A172 (cell line): ENCODE results near the gene HSPG2. TPM values are rescaled to one million over a fixed set of nuclear protein-coding genes. Genes with fewer than 3 reads are reported as not detected.
"Not testable (repeated sequence)": the region's sequence is repeated elsewhere in the genome, so short reads cannot be mapped to it uniquely, and the experiment has no call there.

ENCODE experiments used
- DNase-seq: peaks from one replicate; pipeline ENCODE4 v3.0.0-alpha.2; 2015; ENCODE audit warnings: low spot score
- total RNA-seq: library from RNA; depleted of rRNA; stranded (reverse); fragments of >200 nt; shearing (Covaris generic); gene quantifications from 2 replicates; pipeline ENCODE4 v1.2.3, GENCODE V29; 2014

HSPG2 gene
- total RNA-seq, 1 experiment from 2014 or later, result 17.9 TPM

GRCh38 chr1:21827141-21827679 lies 109.9 kb downstream of the HSPG2 start:
- DNase-seq, result no peak

DNA sequence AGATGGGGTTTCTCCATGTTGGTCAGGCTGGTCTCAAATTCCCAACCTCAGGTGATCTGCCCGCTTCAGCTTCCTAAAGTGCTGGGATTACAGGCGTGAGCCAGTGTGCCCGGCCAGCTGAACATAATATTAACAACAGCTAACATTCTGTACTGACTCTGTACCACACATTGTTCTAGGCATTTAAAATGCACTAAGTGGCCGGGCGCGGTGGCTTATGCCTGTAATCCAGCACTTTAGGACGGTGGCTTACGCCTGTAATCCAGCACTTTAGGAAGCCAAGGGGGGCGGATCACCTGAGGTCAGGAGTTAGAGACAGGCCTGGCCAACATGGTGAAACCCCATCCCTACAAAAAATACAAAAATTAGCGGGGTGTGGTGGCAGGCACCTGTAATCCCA lies 110.4 kb downstream of the HSPG2 start:
- not testable (repeated sequence) for DNase-seq

GRCh38 chr1:21825393-21825792 lies 111.7 kb downstream of the HSPG2 start:
- DNase-seq, result no peak

GRCh38 chr1:21824926-21825325 lies 112.2 kb downstream of the HSPG2 start:
- DNase-seq, result no peak

GRCh38 chr1:21823980-21824702 lies 113.0 kb downstream of the HSPG2 start:
- no peak for DNase-seq

- DNase-seq, result no peak
These were observed 113.7 kb downstream of the HSPG2 start for GRCh38 chr1:21823206-21823979.

DNA sequence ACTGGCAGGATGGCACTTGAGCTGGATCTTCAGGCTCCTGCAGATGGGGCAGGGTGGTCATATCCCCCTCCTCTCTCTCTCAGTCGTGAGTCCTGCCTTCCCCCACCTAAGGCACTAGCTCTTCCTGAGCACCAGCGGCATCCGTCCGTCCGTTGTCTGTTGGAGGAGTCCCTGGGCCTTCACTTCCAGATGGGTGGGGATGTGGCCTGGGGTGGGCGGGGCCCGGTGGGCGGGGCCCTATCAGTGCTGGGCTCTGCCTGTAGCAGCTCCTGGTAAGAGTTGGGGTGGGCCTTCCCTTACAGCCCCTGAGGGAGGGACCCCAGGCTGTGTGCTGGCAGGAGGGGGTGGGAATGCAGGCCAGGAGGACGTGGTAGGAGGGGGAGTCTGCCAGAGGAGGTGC lies 114.8 kb downstream of the HSPG2 start:
- DNase-seq, result no peak

- no peak for DNase-seq
These were observed 115.6 kb downstream of the HSPG2 start for GRCh38 chr1:21821385-21822019.

DNA sequence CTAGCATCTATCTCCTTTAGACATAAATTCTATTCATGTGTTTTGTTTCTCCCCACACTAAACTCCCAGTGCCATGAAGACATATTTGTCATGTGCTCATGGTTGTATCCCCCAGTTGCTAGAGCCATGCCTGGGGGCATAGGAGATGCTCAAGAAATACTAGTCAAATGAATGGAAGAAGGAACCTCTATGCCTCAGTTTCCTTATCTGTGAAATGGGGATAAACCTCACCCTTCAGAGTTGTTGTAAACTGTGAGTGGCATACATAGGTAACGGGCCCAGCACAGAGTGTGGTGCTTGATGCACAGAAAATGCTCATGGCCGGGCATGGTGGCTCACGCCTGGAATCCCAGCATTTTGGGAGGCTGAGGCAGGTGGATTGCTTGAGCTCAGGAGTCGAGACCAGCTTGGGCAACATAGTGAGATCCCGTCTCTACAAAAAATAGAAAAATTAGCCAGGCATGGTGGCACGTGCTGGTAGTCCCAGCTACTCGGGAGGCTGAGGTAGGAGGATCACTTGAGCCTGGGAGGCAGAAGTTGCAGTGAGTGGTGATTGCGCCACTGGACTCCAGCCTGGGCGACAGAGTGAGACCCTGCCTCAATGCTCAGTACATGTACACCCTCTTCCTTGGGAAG lies 116.4 kb downstream of the HSPG2 start:
- no peak for DNase-seq

DNA sequence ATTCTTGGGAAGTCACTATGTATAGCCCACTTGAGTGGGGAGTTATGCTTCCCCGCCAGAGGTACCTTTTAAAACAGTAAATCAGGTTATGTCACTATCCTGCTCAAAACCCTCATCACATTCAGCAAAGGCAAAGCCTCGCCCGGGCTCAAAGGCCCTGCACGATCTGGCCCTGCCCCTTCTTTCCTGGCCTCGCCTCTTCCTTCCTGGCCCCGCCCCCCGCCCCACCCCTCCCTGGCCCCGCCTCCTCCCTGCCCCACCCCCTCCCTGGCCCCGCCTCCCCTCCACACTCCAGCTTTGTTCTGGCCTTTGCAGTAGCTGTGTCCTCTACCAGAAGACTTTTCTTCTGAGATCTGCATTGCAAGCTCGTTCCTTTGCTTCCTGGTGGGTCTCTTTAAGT lies 118.5 kb downstream of the HSPG2 start:
- no peak for DNase-seq

- peak; percentile 61 for DNase-seq
These were observed 120.4 kb downstream of the HSPG2 start for GRCh38 chr1:21816602-21817302.

- no peak for DNase-seq
These were observed 121.3 kb downstream of the HSPG2 start for GRCh38 chr1:21815724-21816321.

- DNase-seq, result no peak
These were observed 122.0 kb downstream of the HSPG2 start for GRCh38 chr1:21814981-21815582.

DNA sequence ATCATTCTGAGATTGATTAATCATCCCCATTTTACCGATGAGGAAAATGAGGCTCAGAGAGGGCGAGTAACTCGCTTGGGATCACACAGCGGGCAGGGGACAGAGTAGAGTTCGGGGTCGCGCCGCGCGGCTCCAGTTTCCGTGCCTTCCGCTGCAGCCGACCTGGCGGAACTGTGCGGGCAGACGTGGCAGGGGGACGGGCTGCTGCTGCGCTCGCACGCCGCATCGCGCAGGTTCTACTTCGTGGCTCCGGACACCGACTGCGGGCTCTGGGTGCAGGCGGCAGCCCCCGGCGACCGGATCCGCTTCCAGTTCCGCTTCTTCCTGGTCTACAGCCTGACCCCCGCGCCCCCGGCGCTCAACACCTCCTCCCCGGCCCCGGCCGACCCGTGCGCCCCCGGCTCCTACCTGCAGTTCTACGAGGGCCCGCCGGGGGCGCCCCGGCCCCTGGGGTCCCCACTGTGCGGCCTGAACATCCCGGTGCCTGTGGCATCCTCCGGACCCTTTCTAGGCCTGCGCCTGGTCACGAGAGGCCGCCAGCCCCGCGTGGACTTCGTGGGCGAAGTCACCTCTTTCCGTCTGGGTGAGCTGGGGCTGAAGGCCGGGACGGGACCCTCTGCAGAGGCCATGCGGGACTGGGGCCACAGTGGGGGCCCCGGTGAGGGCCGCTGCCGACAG lies 122.7 kb downstream of the HSPG2 start:
- no peak for DNase-seq

GRCh38 chr1:21813542-21813941 lies 123.6 kb downstream of the HSPG2 start:
- DNase-seq, result no peak

GRCh38 chr1:21811875-21812305 lies 125.2 kb downstream of the HSPG2 start, which contains the start of gene LDLRAD2:
Gene LDLRAD2 (plus strand): TSS chr1:21812265. CDS start chr1:21812452, 187 bp downstream.
- no peak for DNase-seq

- DNase-seq, result no peak
These were observed 132.6 kb downstream of the HSPG2 start for GRCh38 chr1:21804536-21804935.

- DNase-seq, result peak; percentile 38
These were observed 136.0 kb downstream of the HSPG2 start for GRCh38 chr1:21801100-21801499.

- no peak for DNase-seq
These were observed 137.4 kb downstream of the HSPG2 start for GRCh38 chr1:21799730-21800129.

- DNase-seq, result no peak
These were observed 142.0 kb downstream of the HSPG2 start for GRCh38 chr1:21795075-21795474.
